Kidney epithelial cell (primary cell): ENCODE measurements around the gene GGACT. TPM values are rescaled to one million over a fixed set of nuclear protein-coding genes. Genes with fewer than 3 reads are reported as not detected.

ENCODE experiments used
- DNase-seq: peaks from one replicate; pipeline ENCODE4 v3.0.0-alpha.2; 2010; ENCODE audit warnings: low read depth
- H3K27me3 ChIP-seq: 2 replicates; pipeline ENCODE4 v1.6.0; 2011; ENCODE audit warnings: low read length; ENCODE audit not compliant: control insufficient read depth, insufficient read depth
- H3K36me3 ChIP-seq: 2 replicates; pipeline ENCODE4 v1.5.1; 2011; ENCODE audit warnings: low read length; ENCODE audit not compliant: control insufficient read depth, insufficient read depth
- H3K4me3 ChIP-seq: 2 replicates; pipeline ENCODE4 v1.5.1; 2011; ENCODE audit warnings: low read depth, mild to moderate bottlenecking, control low read depth, low read length
- total RNA-seq: library from RNA; depleted of rRNA; stranded (reverse); fragments of >200 nt; gene quantifications from 2 replicates; pipeline ENCODE4 v1.2.3, GENCODE V29; 2015
- TF ChIP-seq, protein P1 (sequence below): IDR thresholded peaks from 2 replicates; pipeline ENCODE4 v1.5.1; 2011; ENCODE audit warnings: mild to moderate bottlenecking, moderate library complexity, low read length, control low read depth, inconsistent platforms; ENCODE audit not compliant: insufficient read depth, poor library complexity, severe bottlenecking

Gene GGACT
- total RNA-seq, 1 donor from 2014 or later, result 27.4 TPM

DNA sequence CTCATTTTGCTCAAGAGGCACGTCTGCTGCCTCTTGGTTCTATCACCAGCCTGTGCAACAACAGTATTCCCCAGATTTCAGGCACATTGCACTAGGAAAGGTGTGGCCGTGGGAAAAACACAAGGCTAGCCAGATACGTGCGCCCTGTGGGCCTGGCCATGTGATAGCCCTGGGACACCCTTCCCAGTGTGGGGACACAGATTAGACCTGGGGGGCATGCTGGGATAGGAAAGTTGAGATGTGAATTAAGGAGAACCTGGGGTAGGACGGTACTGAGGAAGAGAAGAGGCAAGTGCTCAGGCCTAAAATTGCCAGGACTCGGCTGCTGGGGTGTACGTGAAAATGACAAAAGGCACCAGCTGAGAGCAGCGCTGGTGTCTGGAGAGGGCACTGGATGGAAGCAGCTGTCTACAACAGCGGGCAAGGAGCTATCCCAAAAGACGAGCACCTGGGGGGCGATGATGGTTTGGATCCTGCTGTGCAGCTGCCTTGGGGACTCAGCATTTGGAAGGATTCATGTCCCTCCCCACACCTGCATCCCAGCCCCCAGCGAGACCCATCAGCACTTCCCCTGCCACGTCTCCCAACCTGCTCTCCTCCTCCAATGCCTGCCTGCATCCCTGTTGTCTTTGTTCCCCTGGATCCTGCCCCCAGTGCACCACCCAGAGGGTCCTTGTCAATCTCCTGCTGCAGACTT lies 54.3 kb downstream of the GGACT start:
- DNase-seq, result no peak
- no peaks in the 10 kb centered on the region for H3K36me3 ChIP-seq
- no peak overlapping the region for H3K4me3 ChIP-seq
- no peaks in the 10 kb centered on the region for H3K27me3 ChIP-seq
- TF ChIP-seq, protein P1, sequence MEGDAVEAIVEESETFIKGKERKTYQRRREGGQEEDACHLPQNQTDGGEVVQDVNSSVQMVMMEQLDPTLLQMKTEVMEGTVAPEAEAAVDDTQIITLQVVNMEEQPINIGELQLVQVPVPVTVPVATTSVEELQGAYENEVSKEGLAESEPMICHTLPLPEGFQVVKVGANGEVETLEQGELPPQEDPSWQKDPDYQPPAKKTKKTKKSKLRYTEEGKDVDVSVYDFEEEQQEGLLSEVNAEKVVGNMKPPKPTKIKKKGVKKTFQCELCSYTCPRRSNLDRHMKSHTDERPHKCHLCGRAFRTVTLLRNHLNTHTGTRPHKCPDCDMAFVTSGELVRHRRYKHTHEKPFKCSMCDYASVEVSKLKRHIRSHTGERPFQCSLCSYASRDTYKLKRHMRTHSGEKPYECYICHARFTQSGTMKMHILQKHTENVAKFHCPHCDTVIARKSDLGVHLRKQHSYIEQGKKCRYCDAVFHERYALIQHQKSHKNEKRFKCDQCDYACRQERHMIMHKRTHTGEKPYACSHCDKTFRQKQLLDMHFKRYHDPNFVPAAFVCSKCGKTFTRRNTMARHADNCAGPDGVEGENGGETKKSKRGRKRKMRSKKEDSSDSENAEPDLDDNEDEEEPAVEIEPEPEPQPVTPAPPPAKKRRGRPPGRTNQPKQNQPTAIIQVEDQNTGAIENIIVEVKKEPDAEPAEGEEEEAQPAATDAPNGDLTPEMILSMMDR, result no peak

DNA sequence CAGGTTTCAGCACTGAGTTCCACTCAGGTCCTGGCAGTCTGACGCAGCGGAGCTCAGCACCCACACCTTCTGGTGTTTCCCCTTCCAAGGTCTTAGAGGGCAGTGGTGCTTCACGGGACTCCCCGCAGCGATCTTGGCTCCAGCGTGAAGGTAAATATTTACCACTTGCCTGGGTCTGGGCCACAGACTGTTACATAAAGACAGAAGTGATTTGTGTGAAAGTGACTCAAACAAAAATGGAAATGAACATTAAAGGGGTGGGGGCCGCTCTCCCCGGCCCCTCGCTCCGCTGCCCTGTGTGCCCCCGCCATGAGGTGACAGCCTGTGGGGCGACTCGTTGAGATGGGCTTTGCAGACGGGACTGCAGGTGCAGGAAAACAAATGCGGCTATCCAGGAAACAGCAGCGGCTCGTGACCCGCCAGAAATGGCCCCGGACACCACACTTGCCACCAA lies 55.0 kb downstream of the GGACT start:
- no peaks in the 10 kb centered on the region for H3K27me3 ChIP-seq
- TF ChIP-seq, protein P1, result no peak
- no peak overlapping the region for H3K4me3 ChIP-seq
- no peaks in the 10 kb centered on the region for H3K36me3 ChIP-seq
- DNase-seq, result no peak

DNA sequence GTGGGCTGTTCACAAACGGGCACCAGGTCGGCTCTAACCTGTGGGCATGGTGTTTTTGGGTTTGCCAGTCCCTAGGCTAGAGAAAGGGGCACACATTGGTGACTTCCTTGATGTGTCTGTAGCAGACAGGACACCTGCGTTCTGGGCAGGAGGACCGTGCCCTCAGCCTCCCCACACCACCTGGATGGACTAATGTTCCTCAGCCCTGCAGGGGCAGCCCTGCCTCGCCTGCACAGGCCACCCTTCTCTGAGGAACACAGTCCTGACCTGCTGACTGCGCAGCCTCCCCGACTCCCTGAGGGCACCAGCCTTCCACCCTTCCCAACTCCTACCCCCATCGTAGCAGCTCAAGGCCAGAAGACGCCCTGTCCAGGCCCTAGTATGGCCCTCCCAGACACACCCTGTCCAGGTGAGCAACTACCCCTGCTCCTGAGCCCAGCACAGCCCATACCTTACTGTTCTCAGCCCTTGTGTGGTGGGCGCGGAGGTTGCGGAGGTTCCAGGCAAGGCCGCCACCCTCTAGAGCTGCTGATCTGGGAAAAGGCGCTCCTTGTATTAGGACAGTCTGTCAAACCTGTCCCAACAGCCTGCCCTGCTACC lies 55.7 kb downstream of the GGACT start:
- no peaks in the 10 kb centered on the region for H3K27me3 ChIP-seq
- DNase-seq, result no peak
- TF ChIP-seq, protein P1, result no peak
- H3K36me3 ChIP-seq, result no peaks in the 10 kb centered on the region
- no peak overlapping the region for H3K4me3 ChIP-seq

DNA sequence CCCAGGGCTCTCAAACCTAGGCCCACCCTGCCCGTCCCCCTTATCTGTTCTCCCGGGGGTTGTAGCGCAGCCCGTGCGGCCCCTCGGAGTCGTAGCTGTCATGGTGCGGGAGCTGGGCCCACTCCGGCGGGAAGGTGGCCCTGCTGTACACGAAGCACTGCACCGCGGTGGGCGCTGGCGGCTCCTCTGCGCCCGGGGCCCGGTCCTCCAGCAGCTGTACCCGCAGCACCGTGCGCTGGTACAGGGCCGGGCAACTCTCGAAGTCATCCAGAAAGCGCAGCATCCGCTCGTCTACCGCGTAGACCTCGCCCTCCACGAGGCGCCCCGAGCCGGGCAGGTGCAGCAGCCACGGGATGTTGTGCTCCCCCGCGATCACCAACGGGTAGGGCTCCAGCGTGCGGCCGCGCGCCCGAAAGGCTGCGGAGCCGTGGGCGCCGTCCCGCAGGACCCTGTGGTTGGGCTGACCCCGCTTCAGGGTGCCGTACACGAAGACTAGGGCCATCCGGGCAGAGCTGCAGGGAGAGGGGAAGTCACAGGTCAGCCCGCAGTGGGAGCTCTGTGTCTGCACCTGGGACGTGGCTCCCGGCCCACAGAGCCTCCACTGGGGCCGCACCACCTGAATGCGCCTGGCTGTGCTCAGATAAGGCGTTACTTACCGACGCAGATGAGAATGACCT lies 56.4 kb downstream of the GGACT start:
- Histone ChIP-seq H3K36me3 (no peaks in the 10 kb centered on the region), H3K4me3 (no peak overlapping the region), H3K27me3 (no peaks in the 10 kb centered on the region)
- DNase-seq, result no peak
- TF ChIP-seq, protein P1, result no peak

DNA sequence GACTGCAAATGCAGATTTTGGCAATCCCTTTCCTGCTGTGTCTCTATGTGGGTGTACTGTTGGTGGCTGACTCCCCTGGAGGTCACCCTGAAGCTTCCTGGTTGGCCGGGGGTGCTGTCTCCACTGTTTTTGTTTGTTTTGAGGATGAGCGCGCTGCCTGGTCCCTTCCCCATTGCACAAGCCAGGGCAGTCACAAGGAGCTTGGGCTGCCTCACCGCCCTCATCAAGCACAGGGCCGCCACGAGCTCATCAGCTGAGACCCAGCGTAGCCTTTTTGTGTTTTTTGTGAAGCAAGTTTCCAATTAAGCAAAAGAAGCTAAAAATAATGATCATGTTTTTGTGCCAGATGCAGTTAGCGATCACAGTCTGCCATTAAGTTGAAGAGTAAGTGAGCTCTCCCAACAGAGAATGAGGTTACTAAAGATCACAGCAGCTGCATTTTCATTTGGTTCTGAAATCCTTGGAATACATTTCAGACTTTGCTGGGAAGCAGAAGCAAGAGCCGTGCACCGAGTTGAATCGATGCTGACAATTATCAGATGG lies 57.8 kb downstream of the GGACT start:
- no peaks in the 10 kb centered on the region for H3K27me3 ChIP-seq
- TF ChIP-seq, protein P1, result no peak
- DNase-seq, result no peak
- H3K36me3 ChIP-seq, result no peaks in the 10 kb centered on the region
- H3K4me3 ChIP-seq, result no peak overlapping the region
